Hepatic stellate cell (primary cell): ENCODE measurements around the gene C11orf71.
A peak's percentile ranks its signal among the peaks of the same experiment; 100 is the strongest.

Experiments used
- DNase-seq: peaks from one replicate; pipeline ENCODE4 v3.0.0; 2011; ENCODE audit warnings: low spot score

Gene C11orf71

DNA sequence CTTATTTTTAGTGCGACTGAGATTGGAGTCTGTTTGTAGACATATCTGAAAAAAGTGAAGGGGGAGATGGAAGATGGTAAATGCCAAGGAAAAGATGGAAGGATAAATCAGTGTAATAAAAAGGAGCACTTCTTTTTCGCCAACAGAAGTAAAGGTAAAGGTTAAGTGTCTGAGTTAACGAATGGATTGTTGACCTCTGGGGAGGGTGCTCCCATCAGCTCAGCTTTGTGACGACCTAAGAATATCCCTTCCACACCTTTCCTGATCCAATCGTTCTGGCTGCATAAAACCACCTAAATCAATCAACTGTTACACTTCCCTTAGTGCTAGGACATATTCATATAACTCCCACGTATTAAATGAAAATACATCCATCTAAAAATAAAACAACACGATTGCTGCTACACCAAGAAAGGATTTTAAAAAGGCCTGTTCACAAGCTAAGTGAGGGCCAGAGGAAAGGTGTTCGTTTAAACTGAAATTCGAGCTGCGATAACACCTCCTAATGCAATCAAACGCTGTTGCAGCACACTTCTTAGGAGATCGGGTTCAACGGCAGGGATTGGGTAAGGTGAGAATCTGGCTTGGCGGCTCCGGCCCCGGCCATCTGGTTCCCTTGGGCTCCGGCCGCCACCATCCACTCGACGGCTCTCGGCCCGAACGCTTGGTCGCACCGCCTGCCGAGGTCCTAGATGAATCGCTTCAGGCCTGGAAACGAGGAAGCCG lies 658 bp downstream of the C11orf71 start:
- no peak for DNase-seq

DNA sequence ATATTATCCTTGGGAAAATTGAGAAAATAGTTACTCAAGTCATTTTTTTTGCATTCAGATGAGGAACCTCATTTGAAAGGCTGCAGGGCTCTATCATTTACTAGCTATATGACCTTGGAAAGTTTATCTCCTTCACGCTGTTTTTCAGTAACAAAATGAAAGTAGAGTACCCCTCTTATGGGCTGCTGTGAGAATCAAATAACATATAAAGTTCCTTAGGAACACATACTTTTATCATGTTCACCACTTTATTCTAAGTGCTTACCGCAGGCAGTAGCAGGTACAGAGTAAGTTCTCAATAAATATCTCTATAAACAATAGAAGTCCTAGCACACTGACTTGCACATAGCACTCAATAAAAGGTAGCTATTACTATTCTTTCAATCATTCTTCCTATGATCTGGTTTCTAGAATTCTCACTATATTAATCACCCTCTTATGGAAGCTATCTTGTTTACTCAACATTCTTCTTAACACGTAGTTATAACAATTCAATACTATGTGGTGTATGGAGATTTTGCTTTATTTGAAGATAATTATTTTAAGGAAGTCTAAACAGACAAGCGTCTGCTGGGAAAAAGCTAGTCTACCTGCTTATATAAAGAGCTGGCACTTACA lies 1.9 kb downstream of the C11orf71 start:
- no peak for DNase-seq

DNA sequence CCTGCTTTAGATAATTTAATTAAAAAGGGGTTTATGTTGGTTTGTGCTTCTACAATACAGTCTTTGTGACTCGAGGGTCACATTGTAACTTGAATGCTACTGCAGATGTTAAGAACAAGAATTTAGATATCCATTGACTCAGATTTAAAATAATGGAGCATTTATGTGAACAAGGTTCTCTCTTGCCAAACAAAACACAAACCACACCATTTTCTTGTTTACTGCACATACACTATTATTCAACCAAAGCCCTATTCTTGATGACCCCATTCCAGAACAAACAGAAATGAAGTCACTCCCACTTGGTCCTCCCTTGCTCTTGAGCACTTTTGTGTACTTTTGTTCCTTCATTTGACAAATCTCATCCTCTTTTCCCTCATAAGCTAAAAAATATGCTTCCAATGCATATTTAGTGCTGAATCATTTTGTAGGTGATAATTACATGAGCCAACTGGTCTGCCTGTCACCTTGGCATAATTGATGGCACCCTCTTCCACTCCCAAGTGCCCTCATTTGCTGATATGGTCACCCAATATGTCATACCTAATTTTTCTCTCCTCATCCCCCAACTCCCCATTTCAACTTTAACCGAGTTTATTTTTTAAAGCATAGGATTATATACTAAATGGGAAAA lies 2.8 kb downstream of the C11orf71 start:
- DNase-seq, result no peak

DNA sequence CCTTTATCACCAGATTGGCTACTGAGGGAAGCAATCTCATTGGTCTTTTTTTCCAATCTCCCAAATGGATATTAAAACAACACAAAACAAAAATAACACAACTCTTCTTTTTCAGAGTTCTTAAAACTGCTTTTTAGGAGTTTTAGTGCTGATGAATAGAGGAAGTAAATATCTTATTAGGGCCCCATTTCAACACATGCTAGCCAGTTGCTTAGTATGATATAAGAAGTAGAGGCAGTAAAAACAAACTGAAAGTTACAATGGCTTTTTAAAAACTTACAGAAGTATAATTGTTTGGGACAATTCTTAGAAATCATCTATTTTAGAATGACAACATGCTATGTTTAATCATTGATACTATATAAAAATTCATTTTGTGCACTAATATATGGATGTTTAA lies 3.4 kb downstream of the C11orf71 start:
- no peak for DNase-seq

DNA sequence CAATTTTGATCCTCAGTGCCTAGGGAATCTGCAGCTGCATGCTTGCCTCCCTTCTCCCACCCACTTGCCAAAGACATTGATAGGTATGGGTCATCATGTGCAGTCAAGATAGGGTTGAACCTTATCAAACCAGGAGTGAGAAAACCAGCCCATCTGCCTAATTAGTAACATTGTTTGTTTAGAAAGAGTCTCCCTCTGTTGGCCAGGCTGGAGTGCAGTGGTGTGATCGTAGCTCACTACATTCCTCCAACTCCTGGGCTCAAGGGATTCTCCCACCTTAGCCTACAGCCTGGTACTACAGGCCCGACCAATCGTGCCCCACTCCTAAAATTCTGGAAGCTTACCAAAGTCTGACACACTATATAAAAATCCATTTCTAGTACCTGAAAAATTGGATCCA lies 4.6 kb downstream of the C11orf71 start:
- DNase-seq, result no peak

DNA sequence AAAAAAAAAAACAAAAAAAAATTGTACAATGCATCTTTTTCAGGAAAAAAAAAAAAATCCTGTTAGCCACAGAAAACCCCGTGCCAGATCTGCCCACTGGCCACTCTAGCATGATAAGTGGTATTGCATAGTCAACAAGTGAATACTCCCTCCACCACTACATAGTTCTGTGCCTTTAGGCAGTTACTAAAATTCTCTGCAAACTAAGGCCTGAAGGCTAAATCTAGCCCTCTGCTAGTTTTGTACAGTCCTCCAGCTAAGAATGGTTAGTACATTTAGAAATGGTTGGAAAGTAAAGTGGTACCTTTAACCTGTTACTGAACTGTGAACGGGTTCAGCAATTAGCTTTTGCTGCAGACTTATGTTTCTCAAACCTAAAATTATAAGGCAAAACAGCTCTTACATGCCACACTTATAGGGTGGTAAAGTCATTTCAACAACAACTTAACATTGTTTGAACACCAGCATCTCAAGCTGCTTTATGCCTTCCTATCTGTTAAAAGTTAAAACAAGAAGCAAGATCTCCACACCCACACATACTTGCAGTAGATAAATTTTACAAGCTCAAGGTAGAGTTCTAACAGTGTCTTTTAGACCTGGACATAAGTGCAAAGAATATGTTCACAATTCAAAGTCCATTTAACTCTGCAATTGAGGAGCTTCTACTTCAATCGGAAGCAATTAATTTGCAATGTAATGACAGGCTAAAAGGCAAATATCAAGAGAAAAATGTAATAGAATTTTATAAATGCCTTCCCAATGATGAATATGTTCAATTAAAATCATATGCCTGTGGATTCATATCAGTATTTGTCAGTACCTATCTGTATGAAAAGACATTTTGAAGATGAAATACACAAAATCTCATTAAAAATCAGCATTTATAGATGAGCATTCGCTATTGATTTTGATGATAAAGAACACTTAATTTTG lies 7.3 kb downstream of the C11orf71 start:
- no peak for DNase-seq

DNA sequence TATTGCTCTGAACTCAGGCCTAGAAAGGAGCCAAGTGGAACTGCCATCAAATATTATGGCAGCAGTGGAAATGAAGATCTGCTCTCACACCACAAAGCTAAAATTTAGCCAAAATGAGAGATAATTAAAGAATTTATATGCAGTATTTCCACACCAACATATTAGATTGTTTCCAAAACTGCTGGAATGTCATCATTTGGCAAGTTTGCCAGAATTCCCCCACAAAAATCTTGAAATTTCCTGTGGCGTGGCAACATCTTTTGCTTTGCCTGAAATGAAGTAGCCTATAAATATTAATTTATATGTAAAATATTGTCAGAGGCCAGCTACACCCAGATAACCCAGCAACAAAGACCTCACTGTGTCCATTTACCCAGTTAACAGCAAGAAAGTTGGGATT lies 13.8 kb downstream of the C11orf71 start:
- DNase-seq, result no peak

DNA sequence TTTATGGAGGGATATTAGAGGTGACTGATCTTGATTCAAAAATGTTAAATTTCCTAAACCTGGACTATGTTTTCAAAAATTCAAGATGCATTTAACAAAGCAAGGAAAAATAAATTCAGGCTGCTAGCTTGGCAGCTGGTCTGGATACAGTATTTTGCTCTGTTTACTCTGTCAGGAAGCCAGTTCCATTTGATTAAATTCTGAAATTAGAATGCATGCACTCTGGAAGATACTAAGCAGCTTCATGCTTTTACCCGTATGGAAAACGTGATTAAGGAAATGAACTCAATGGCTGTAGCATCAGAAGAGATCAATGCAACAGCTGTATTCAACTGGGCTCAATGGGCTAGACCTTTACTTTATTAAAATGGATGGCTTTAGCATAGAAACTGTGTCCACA lies 14.2 kb downstream of the C11orf71 start:
- DNase-seq, result no peak

DNA sequence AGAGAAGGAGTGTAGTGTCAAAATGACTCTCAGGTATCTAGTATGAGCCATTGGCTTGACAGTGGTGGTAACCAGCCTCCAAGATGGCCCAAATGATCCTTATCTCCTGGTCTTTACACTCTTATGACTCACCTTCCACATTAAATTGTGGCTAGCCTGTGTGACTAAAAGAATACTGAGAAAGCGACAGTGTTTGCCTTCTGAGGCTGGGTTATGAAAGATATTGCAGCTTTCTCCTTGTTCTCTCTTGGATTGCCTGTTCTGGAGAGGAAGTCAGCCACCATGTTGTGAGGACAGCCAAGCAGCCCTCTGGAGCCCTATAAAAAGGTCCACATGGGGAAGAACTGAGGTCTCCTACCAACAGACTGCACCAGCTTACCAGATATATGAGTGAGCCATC lies 15.8 kb downstream of the C11orf71 start:
- DNase-seq, result no peak

DNA sequence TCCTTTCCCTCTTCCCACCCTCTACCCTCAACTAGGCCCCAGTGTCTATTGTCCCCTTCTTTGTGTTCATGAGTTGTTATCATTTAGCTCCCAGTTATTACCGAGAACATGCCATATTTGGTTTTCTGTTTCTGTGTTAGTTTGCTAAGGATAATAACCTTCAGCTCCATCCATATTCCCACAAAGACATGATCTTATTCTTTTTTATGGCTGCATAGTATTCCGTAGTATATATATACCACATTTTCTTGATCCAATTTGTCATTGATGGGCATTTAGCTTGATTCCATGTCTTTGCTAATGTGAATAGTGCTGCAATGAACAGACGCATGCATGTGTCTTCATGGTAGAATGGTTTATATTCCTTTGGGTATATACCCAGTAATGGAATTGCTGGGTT lies 17.8 kb downstream of the C11orf71 start:
- DNase-seq, result no peak

DNA sequence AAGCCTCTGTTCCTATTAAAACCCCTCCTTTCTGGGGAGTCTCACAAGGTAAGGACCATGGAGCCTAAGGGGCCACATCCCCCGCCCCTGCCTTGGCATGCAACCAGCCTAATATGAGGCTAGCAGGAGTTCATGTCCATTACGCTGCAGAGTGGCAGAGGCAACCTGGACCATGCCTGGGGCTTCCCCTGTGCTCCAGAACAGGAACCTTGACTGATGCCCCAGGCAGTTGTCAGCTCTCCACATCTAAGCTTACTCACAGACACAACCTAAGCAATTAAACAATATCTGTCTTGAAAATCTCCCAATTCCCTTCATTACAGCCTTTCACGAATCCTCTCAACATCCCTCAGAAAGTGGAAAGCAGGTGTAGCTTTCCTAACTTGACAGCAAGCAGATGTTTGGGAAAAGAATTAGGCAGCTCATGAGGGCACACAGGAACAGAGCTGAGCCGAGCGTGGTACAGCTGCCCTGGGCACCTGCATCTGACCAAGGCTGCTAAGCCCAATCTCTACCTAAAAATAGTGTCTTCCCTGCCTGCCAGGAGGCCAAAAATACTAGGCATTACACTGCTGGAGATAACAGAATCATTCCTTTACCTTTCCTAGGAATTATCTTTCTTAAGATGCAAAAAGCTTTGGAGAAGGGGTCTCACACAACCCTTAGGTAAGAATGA lies 20.8 kb downstream of the C11orf71 start:
- DNase-seq, result no peak

DNA sequence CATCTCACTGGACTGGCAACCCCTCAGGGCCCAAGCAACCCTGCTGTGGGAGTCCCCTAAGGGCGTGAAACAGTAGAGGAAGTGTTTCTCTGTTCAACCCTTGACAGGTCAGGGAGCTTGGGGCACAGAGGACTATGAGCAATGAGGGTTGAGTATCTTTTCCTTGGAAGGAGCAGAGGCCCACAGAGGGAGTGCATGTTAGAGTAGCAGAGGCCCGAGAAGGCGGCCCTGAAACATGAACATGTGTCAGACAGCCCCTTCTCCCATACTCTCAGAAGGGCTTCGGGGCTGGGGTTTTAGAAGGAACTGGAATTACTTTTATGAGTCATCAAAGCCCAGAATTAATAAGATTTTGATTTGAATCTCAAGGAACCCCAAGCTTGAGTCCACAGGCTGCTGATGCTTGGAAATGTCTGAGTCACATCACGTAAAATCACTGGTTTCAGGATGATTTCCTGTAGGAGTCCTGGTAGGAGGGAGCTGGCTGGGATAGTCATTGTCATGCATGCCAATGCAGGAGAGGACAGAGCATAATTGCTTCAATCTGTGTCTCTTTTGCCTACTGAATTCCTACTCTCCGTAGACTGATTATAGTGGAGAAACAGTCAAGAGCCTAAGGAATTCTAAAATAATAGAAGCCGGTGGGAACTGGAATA lies 22.6 kb downstream of the C11orf71 start:
- peak; percentile 57 for DNase-seq

DNA sequence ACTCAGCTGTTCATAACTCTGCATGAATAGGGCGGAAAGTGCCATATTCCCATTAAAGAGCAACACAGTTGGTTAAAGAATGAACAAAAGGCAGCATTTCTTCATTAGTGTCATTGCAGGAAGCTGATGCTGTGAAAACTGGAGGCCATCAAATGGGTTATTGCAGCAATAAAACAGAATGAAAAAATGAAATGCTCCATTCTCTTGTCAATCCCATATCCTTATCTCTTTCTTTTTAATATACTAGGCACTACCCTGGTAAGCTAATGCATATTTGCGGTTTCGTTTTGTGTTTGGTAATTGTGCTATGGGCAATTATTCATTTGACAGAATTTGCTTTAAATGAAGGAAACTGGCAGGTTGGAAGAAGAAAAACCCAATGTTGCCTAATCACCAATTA lies 25.3 kb downstream of the C11orf71 start:
- no peak for DNase-seq

DNA sequence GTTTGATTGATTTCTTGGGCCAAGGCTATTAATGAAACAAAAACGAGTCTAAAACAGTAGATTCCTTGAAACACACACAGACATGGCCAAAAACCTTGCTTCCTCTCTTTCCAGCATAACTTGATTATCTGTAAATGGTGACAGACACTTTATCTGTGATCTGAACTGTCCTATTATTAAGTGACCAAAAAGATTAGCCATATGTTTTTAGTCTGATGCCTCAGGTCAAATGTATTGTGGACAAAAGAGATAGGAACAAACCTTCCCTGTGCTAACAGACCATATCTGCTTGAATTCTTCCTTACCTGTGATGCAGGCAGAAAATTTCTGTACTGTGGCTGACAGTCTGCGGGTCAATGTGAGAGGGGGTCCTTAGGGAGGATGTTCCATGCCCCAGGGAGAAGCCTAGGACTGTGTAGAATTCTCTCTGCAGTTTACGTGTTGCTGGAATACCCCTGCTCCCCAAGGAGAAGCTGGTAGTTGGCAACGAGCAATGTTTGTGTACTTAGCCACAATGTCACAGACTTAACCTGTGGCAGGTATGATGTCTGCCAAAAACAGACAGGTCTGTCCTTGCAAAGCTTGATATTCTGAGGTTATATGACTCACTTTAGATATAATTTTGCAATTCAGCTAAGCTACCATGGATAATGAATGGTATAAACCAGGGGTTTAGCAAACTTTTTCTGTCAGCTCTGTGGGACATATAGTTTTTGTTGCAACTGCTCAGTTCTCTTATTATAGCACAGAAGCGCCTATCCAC lies 31.2 kb downstream of the C11orf71 start:
- DNase-seq, result no peak

DNA sequence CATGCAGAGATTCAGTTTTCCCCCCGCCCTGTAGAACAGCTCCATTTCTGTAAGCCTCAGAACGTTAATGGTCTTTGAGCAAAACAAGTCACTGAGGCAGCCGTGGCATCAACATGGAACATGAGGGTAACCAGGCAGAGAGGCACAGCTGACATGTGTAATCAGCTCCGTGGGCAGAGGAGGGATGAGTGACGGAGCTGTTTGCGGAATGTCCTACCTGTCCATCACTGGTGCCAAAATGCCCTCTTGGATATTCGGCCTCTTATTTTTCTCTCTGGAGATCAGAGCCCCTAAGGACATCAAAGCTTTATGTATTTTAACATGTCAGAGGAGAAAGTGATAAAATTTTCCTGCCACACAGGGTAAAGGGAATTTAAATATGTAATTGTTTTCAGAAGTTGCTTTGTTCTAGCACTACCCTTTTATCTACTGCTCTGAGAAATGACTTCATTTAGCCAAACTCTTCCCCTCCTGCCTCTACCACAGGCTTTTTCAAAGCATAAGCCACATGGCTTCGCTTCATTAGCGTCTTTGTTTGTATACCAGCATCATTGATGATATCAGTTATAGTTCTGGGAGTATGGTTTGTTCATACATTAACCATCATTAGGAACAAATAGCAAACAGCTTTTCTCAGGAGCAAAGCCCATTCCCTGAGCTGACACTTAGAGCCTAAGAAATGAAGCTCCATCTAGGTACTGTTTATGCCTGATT lies 32.9 kb downstream of the C11orf71 start:
- DNase-seq, result no peak

DNA sequence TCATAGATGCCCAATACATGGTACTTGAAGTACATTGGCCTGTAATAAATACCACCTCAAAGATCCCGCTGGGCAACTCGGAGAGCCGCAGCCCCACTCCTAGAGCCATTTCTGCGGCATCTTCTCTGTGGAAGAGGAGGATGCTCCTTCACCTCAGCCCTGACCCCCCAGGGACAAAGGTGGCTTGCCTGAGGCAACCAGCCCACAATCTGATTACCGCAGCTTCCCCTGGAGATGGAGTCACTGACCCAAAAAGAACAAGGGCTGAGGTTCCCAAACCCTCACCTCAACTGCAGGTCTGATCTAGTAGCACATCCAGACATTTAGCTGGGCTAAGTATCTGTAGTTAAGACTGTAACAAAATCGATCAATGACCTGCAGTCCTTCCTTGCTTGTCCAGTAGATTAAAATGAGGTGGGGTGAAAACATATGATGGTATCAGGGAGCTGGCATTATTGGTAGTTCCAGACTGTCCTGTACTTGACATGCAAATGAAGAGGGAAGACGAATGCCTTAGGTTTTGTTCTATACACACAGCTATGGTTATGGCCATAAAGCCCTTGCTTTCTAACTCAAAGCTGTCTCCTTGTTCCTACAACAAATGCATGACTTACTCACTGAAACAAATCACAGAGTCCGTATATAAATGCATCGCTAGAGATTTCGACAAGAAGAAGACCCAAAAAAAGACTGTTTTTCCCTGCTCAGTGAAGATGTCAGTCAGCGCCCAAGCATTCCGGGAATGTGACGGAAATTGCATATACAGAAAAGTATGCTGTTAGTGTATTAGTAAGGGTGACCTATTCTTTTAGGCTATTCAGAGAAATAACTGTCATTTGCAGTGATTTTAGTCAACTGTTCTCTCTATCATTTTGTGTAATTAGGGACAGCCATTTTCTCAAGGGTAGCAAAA lies 33.7 kb downstream of the C11orf71 start:
- DNase-seq, result peak; percentile 47

DNA sequence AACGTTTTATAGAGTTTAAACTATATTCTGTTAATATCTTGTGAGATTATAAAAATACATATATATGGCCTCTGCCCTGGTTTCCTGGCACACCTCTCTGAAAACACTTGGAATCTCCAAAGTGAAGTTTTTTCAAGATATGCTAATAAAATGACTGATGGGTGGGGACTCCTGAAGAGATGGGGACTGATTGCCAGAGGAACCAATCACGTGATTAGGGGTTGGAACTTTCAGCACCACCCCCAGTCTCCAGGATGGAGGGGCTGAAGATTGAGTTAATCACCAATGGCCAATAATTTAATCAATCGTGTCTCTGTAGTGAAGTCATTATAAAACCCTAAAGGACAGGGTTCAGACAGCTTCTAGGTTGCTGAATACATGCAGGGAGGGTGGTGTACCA lies 37.4 kb downstream of the C11orf71 start:
- DNase-seq, result no peak

DNA sequence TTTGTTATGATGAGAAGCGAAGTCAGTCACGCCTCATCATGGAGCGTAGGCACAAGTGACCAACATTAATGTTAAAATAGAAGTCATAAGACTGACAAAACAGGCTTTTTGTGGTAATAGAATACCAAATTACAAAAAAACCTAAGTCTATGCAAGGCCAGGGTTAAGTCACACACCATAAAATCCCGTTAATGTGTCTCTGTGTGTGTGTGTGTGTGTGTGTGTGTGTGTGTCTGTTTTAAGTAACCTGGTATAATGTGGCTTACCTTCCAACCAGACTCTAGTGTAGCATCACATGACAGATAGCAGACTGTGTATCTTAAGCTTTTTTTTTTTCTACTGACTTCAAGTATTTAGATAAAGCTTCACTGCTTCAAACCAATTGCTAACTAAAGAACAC lies 38.0 kb downstream of the C11orf71 start:
- no peak for DNase-seq

DNA sequence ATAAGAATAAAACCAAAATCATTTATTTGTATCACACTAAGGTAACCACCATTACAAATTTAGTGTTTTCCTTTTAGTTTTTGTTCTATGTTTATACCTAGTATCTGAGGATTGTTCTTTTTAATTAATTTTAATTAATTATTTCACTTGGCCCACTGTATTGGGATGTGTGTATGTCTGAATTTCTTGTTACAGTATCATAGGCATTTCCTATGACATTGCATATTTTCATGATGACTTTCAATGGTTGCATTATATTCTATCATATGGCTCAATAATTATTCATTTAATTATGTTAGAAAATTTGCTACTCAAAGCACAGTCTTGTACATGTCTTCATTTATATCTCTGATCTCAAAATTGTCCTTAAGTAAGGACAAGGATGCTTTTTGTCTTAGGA lies 41.0 kb downstream of the C11orf71 start:
- DNase-seq, result no peak
